HG03280 (cell line): ENCODE measurements around the gene NHSL2.

Experiments used
- ATAC-seq: cut with Tn5 transposase; IDR thresholded peaks from one replicate; pipeline ENCODE4 v1.9.1; 2021; ENCODE audit warnings: mild to moderate bottlenecking, moderate library complexity; ENCODE audit not compliant: unreplicated experiment

The NHSL2 gene

GRCh38 chrX:72060921-72061490 is 150.4 kb downstream of the NHSL2 start:
- ATAC-seq = no peak

GRCh38 chrX:72062916-72063315 is 152.3 kb downstream of the NHSL2 start:
- no peak for ATAC-seq

GRCh38 chrX:72069350-72070160 is 158.9 kb downstream of the NHSL2 start:
- no peak for ATAC-seq

- no peak for ATAC-seq
These were observed 160.6 kb downstream of the NHSL2 start for GRCh38 chrX:72071213-72071612.

- ATAC-seq = no peak
These were observed 163.0 kb downstream of the NHSL2 start for GRCh38 chrX:72073633-72074032.

- no peak for ATAC-seq
These were observed 167.8 kb downstream of the NHSL2 start for GRCh38 chrX:72078411-72078810.

- ATAC-seq = no peak
These were observed 169.0 kb downstream of the NHSL2 start for GRCh38 chrX:72079607-72080006.

- ATAC-seq = no peak
These were observed 169.5 kb downstream of the NHSL2 start for GRCh38 chrX:72080150-72080549.

GRCh38 chrX:72080800-72081199 is 170.2 kb downstream of the NHSL2 start:
- no peak for ATAC-seq

GRCh38 chrX:72081605-72082320 is 171.1 kb downstream of the NHSL2 start:
- no peak for ATAC-seq

- no peak for ATAC-seq
These were observed 172.6 kb downstream of the NHSL2 start for GRCh38 chrX:72083291-72083690.

- ATAC-seq = no peak
These were observed 173.5 kb downstream of the NHSL2 start for GRCh38 chrX:72084114-72084513.

GRCh38 chrX:72086995-72087394 is 176.3 kb downstream of the NHSL2 start:
- ATAC-seq = no peak

GRCh38 chrX:72088761-72089160 is 178.1 kb downstream of the NHSL2 start:
- ATAC-seq = no peak

GRCh38 chrX:72089254-72089653 is 178.6 kb downstream of the NHSL2 start:
- ATAC-seq = no peak

- ATAC-seq = peak; percentile 92
These were observed 184.2 kb downstream of the NHSL2 start for GRCh38 chrX:72094894-72095293.

- ATAC-seq = no peak
These were observed 184.7 kb downstream of the NHSL2 start for GRCh38 chrX:72095370-72095769.

GRCh38 chrX:72097098-72097497 is 186.5 kb downstream of the NHSL2 start:
- ATAC-seq = no peak

- no peak for ATAC-seq
These were observed 189.6 kb downstream of the NHSL2 start for GRCh38 chrX:72100051-72100755.

GRCh38 chrX:72100824-72101351 is 190.2 kb downstream of the NHSL2 start:
- ATAC-seq = peak; percentile 59

GRCh38 chrX:72101597-72102037 is 191.0 kb downstream of the NHSL2 start:
- no peak for ATAC-seq
